HCT116 (cell line): ENCODE results near the gene SLC25A20. TPM values are rescaled to one million over a fixed set of nuclear protein-coding genes. Genes with fewer than 3 reads are reported as not detected.

Experiments used
- ATAC-seq: fragments of 200-7000 bp; cut with Tn5 transposase; 2 replicates; pipeline ENCODE4 v1.9.1; 2020; ENCODE audit warnings: mild to moderate bottlenecking, moderate library complexity
- BruUV-seq: library from RNA; stranded (reverse); fragments of 400-500 nt; replicated peaks from 2 replicates; lab custom pipeline; 2021; lab: Mats Ljungman, UMichigan
- CTCF ChIA-PET: fragments of 300-600 bp; sonication (Branson Sonifier 250); formaldehyde crosslinking; loops from one replicate; lab custom pipeline; 2021; ENCODE audit warnings: antibody characterized with exemption; lab: Charles Lee
- POLR2A ChIA-PET: fragments of 300-600, 350-600 bp; sonication (Branson Sonifier 250); formaldehyde crosslinking; loops from one replicate; lab custom pipeline; 2021; ENCODE audit warnings: antibody characterized with exemption; lab: Charles Lee
- RAD21 ChIA-PET, 2 experiments: fragments of 300-600 bp; sonication (Branson Sonifier 250); formaldehyde crosslinking; loops; one replicate each; lab custom pipeline; 2023; ENCODE audit warnings: low total read pairs in 2 of 2; ENCODE audit not compliant: uncharacterized antibody in 2 of 2, unreplicated experiment in 2 of 2, low non-redundant PET in 1 of 2; lab: Charles Lee
- DNase-seq: peaks from one replicate; pipeline ENCODE4 v3.0.0-alpha.2; 2010; ENCODE audit warnings: low read depth, low spot score
- H2AFZ ChIP-seq: fragments of 200-600 bp; shearing (Covaris generic), sonication (generic); 2 replicates; pipeline ENCODE4 v1.6.1; 2017; ENCODE audit warnings: low read depth, mixed run types, mixed read lengths, antibody characterized with exemption, low read length; ENCODE audit not compliant: poor library complexity, severe bottlenecking
- H3K27ac ChIP-seq: 2 replicates; pipeline ENCODE4 v1.5.1; 2012; ENCODE audit warnings: low read depth, low read length
- H3K27me3 ChIP-seq: fragments of 200-600 bp; sonication (generic); 2 replicates; pipeline ENCODE4 v1.6.1; 2016; ENCODE audit warnings: mixed run types, low read length, mixed read lengths; ENCODE audit not compliant: insufficient read depth
- H3K36me3 ChIP-seq, 2 experiments: fragments of 200-500 bp in 1 of 2; fragments of 200-600 bp in 1 of 2; sonication (Bioruptor generic) in 1 of 2; sonication (generic) in 1 of 2; 2 replicates each; pipeline versions ENCODE4 v1.5.1 to v1.6.1; 2014 to 2016; ENCODE audit warnings: low read length in 2 of 2, inconsistent platforms in 1 of 2, mixed read lengths in 1 of 2, mixed run types in 1 of 2; ENCODE audit not compliant: insufficient read depth in 2 of 2, control insufficient read depth in 1 of 2
- H3K4me1 ChIP-seq, 2 experiments: fragments of 200-600 bp in 1 of 2; sonication (generic) in 1 of 2; 2 replicates each; pipeline versions ENCODE4 v1.5.1 to v1.6.1; 2012 to 2017; ENCODE audit warnings: low read length in 2 of 2, inconsistent platforms in 1 of 2, mild to moderate bottlenecking in 1 of 2, mixed read lengths in 1 of 2, mixed run types in 1 of 2, moderate library complexity in 1 of 2; ENCODE audit not compliant: insufficient read depth in 2 of 2, control insufficient read depth in 1 of 2
- H3K4me2 ChIP-seq: fragments of 200-600 bp; sonication (generic); 2 replicates; pipeline ENCODE4 v1.6.1; 2017; ENCODE audit warnings: mixed run types, low read length, mixed read lengths
- H3K4me3 ChIP-seq, 2 experiments: fragments of 200-600 bp in 1 of 2; sonication (generic) in 1 of 2; replicated peaks in 1 of 2; 2 replicates each; pipeline ENCODE4 v1.5.1; 2011 to 2016; ENCODE audit warnings: low read length in 2 of 2, control low read depth in 1 of 2, low read depth in 1 of 2, mild to moderate bottlenecking in 1 of 2, mixed read lengths in 1 of 2, mixed run types in 1 of 2
- H3K79me2 ChIP-seq: fragments of 200-600 bp; sonication (generic); 2 replicates; pipeline ENCODE4 v1.6.1; 2017; ENCODE audit warnings: mild to moderate bottlenecking, mixed run types, low read length, moderate library complexity, mixed read lengths; ENCODE audit not compliant: insufficient read depth
- H3K9ac ChIP-seq: fragments of 200-600 bp; sonication (generic); 2 replicates; pipeline ENCODE4 v1.6.1; 2016; ENCODE audit warnings: low read length, mixed read lengths
- H3K9me2 ChIP-seq: fragments of 200-600 bp; sonication (generic), shearing (Covaris generic); 2 replicates; pipeline ENCODE4 v1.6.1; 2017; ENCODE audit warnings: mixed run types, mild to moderate bottlenecking, moderate library complexity; ENCODE audit not compliant: insufficient read depth
- H3K9me3 ChIP-seq, 2 experiments: fragments of 200-500 bp in 1 of 2; fragments of 200-600 bp in 1 of 2; sonication (Bioruptor generic) in 1 of 2; sonication (generic) in 1 of 2; 2 replicates each; pipeline ENCODE4 v1.6.1; 2014 to 2017; ENCODE audit warnings: low read length in 2 of 2, mixed read lengths in 2 of 2, inconsistent platforms in 1 of 2, low read depth in 1 of 2, mild to moderate bottlenecking in 1 of 2, mixed run types in 1 of 2, moderate library complexity in 1 of 2; ENCODE audit not compliant: control insufficient read depth in 1 of 2, insufficient read depth in 1 of 2
- H4K20me1 ChIP-seq: fragments of 200-600 bp; sonication (generic), shearing (Covaris generic); 2 replicates; pipeline ENCODE4 v1.6.1; 2017; ENCODE audit warnings: mixed run types, mild to moderate bottlenecking, moderate library complexity; ENCODE audit not compliant: insufficient read depth
- CBX3 ChIP-seq: IDR thresholded peaks from 2 replicates; pipeline ENCODE4 v1.6.1; 2012; ENCODE audit warnings: low read depth
- CEBPB ChIP-seq: IDR thresholded peaks from 2 replicates; pipeline ENCODE4 v1.6.1; 2012; ENCODE audit warnings: low read depth
- EGR1 ChIP-seq: IDR thresholded peaks from 2 replicates; pipeline ENCODE4 v1.6.1; 2012; ENCODE audit warnings: low read depth
- ELF1 ChIP-seq: IDR thresholded peaks from 2 replicates; pipeline ENCODE4 v1.6.1; 2012; ENCODE audit warnings: low read depth, borderline replicate concordance
- FOSL1 ChIP-seq: IDR thresholded peaks from 2 replicates; pipeline ENCODE4 v1.6.1; 2012; ENCODE audit warnings: low read depth
- JUND ChIP-seq: IDR thresholded peaks from 2 replicates; pipeline ENCODE4 v1.6.1; 2012
- POLR2A ChIP-seq: IDR thresholded peaks from 2 replicates; pipeline ENCODE4 v1.7.0; 2011; ENCODE audit warnings: borderline replicate concordance; ENCODE audit not compliant: insufficient read depth, insufficient read length; ENCODE audit errors: extremely low read depth
- POLR2AphosphoS5 ChIP-seq: IDR thresholded peaks from 2 replicates; pipeline ENCODE4 v1.6.1; 2011; ENCODE audit warnings: mild to moderate bottlenecking, low read depth, low read length, moderate library complexity
- RAD21 ChIP-seq: IDR thresholded peaks from 2 replicates; pipeline ENCODE4 v1.6.1; 2012; ENCODE audit warnings: low read depth, mild to moderate bottlenecking
- SIN3A ChIP-seq: IDR thresholded peaks from 2 replicates; pipeline ENCODE4 v1.6.1; 2012; ENCODE audit warnings: low read depth
- SP1 ChIP-seq: IDR thresholded peaks from 2 replicates; pipeline ENCODE4 v1.6.1; 2012; ENCODE audit warnings: low read depth
- SRF ChIP-seq: IDR thresholded peaks from 2 replicates; pipeline ENCODE4 v1.6.1; 2012; ENCODE audit warnings: low read depth
- TCF7L2 ChIP-seq: IDR thresholded peaks from 2 replicates; pipeline ENCODE4 v1.7.0; 2011; ENCODE audit warnings: borderline replicate concordance, inconsistent platforms; ENCODE audit not compliant: insufficient read depth, insufficient read length; ENCODE audit errors: extremely low read depth
- YY1 ChIP-seq: IDR thresholded peaks from 2 replicates; pipeline ENCODE4 v1.6.1; 2011; ENCODE audit warnings: low read length, low read depth, moderate library complexity, mild to moderate bottlenecking; ENCODE audit not compliant: insufficient replicate concordance; ENCODE audit errors: extremely low read depth
- ZFX ChIP-seq: fragments of 450-650 bp; IDR thresholded peaks from 2 replicates; pipeline ENCODE4 v1.6.1; 2017
- ZNF274 ChIP-seq: fragments of 200-500 bp; sonication (Bioruptor generic); IDR thresholded peaks from 2 replicates; pipeline ENCODE4 v1.6.1; 2014; ENCODE audit warnings: mild to moderate bottlenecking, low read depth, low read length, inconsistent platforms
- intact Hi-C: fragments of 100-400 bp; cut with micrococcal nuclease; formaldehyde crosslinking; loops from 2 replicates; pipeline ENCODE4 v1.10.0; 2022
- total RNA-seq: library from RNA; stranded (reverse); gene quantifications from one replicate; pipeline ENCODE4 v1.2.1, GENCODE V29; 2021; ENCODE audit not compliant: unreplicated experiment
- TF ChIP-seq, protein P1 (sequence below): IDR thresholded peaks from 2 replicates; pipeline ENCODE4 v1.6.1; 2012
- TF ChIP-seq, protein P2 (sequence below): IDR thresholded peaks from 2 replicates; pipeline ENCODE4 v1.6.1; 2011; ENCODE audit warnings: mild to moderate bottlenecking, low read length, moderate library complexity; ENCODE audit not compliant: insufficient replicate concordance; ENCODE audit errors: extremely low read depth
- TF ChIP-seq, protein P3 (sequence below): IDR thresholded peaks from 2 replicates; pipeline ENCODE4 v1.6.1; 2012; ENCODE audit warnings: low read depth
- TF ChIP-seq, protein P4 (sequence below): IDR thresholded peaks from 2 replicates; pipeline ENCODE4 v1.6.1; 2012

The SLC25A20 gene
- total RNA-seq, 1 experiment from 2014 or later = 8.7 TPM

DNA sequence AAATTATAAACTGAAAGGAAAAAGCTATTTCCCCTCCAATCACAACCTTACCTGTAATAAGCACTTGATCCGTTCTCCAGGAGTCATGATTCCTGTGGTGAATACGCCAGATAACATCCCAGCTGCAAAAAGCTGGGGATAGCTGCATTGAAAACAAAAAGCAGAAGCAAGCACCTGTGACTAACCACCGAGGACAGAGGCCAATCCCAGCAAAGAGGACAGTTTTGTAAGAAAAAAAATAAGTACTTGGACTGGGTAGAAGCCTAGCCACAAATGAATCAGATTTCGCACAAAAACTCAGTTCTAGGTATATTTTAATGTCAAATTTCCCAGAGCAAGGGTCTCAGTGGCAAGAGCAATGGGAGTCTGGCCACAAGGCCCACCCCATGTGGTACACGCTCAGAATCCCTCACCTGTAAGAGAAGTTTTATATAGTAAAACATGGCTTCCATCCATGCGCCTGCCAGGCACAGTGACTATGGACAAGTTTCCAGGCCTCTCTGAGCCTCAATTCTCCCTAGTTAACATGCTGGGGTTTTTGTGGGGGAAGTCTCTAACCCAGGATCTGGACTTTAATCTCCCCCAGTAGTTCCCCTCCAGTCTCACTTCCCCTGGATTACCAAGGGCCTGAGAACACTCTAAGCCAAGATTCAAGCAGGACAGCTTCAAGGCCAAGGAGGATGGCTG, 19.2 kb downstream of the SLC25A20 start:
- H3K9me2 ChIP-seq = no peaks in the 10 kb centered on the region
- CTCF ChIA-PET = no interaction called here
- H3K79me2 ChIP-seq = no peaks in the 10 kb centered on the region
- BruUV-seq = no TSS peak
- H3K27ac ChIP-seq = no peak overlapping the region
- intact Hi-C loops = no loop called here
- no peak overlapping the region for H2AFZ ChIP-seq
- no peaks in the 10 kb centered on the region for H3K27me3 ChIP-seq
- ATAC-seq (no peak), DNase-seq (no peak)
- H4K20me1 ChIP-seq = no peaks in the 10 kb centered on the region
- no peaks in the 10 kb centered on the region for H3K4me1 ChIP-seq
- H3K9me3 ChIP-seq = no peaks in the 10 kb centered on the region
- H3K36me3 ChIP-seq = no peaks in the 10 kb centered on the region
- H3K4me2 ChIP-seq = no peak overlapping the region
- RAD21 ChIA-PET = no interaction called here
- POLR2A ChIA-PET = no interaction called here
- TF ChIP-seq JUND = no peak
- no peak for TF ChIP-seq POLR2A
- TF ChIP-seq FOSL1 = no peak
- TF ChIP-seq CEBPB = no peak
- no peak for TF ChIP-seq ZFX
- TF ChIP-seq EGR1 = no peak
- no peak for TF ChIP-seq SP1
- no peak for TF ChIP-seq SIN3A
- TF ChIP-seq YY1 = no peak
- no peak for TF ChIP-seq TCF7L2
- TF ChIP-seq ELF1 = no peak
- no peak for TF ChIP-seq SRF
- TF ChIP-seq POLR2AphosphoS5 = no peak
- TF ChIP-seq, protein P1, sequence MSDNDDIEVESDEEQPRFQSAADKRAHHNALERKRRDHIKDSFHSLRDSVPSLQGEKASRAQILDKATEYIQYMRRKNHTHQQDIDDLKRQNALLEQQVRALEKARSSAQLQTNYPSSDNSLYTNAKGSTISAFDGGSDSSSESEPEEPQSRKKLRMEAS = no peak
- no peak for TF ChIP-seq CBX3
- no peak for TF ChIP-seq ZNF274
- TF ChIP-seq, protein P2, sequence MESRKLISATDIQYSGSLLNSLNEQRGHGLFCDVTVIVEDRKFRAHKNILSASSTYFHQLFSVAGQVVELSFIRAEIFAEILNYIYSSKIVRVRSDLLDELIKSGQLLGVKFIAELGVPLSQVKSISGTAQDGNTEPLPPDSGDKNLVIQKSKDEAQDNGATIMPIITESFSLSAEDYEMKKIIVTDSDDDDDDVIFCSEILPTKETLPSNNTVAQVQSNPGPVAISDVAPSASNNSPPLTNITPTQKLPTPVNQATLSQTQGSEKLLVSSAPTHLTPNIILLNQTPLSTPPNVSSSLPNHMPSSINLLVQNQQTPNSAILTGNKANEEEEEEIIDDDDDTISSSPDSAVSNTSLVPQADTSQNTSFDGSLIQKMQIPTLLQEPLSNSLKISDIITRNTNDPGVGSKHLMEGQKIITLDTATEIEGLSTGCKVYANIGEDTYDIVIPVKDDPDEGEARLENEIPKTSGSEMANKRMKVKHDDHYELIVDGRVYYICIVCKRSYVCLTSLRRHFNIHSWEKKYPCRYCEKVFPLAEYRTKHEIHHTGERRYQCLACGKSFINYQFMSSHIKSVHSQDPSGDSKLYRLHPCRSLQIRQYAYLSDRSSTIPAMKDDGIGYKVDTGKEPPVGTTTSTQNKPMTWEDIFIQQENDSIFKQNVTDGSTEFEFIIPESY = no peak
- TF ChIP-seq, protein P3, sequence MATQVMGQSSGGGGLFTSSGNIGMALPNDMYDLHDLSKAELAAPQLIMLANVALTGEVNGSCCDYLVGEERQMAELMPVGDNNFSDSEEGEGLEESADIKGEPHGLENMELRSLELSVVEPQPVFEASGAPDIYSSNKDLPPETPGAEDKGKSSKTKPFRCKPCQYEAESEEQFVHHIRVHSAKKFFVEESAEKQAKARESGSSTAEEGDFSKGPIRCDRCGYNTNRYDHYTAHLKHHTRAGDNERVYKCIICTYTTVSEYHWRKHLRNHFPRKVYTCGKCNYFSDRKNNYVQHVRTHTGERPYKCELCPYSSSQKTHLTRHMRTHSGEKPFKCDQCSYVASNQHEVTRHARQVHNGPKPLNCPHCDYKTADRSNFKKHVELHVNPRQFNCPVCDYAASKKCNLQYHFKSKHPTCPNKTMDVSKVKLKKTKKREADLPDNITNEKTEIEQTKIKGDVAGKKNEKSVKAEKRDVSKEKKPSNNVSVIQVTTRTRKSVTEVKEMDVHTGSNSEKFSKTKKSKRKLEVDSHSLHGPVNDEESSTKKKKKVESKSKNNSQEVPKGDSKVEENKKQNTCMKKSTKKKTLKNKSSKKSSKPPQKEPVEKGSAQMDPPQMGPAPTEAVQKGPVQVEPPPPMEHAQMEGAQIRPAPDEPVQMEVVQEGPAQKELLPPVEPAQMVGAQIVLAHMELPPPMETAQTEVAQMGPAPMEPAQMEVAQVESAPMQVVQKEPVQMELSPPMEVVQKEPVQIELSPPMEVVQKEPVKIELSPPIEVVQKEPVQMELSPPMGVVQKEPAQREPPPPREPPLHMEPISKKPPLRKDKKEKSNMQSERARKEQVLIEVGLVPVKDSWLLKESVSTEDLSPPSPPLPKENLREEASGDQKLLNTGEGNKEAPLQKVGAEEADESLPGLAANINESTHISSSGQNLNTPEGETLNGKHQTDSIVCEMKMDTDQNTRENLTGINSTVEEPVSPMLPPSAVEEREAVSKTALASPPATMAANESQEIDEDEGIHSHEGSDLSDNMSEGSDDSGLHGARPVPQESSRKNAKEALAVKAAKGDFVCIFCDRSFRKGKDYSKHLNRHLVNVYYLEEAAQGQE = no peak
- no peak for TF ChIP-seq RAD21
- TF ChIP-seq, protein P4, sequence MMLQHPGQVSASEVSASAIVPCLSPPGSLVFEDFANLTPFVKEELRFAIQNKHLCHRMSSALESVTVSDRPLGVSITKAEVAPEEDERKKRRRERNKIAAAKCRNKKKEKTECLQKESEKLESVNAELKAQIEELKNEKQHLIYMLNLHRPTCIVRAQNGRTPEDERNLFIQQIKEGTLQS = no peak
- TF ChIP-seq, all 23 proteins: peak for 0
- Histone ChIP-seq H3K4me3 (no peak overlapping the region), H3K9ac (no peak overlapping the region)
